Activated CD8-positive, alpha-beta memory T cell treated with anti-CD3 and anti-CD28 coated beads for 48 hours (primary cell): ENCODE results near the gene AQP11.
"Not testable (repeated sequence)": the region's sequence is repeated elsewhere in the genome, so short reads cannot be mapped to it uniquely, and the experiment has no call there.

Source experiments
- DNase-seq, 3 experiments: peaks; one replicate each; pipeline ENCODE4 v3.0.0-alpha.2; 2020; ENCODE audit warnings: low read depth in 2 of 3, low spot score in 2 of 3

AQP11 gene

GRCh38 chr11:77589521-77590193 lies at the start of gene AQP11:
AQP11 (plus strand) TSS chr11:77589953; CDS start chr11:77589993, 40 bp downstream.
- peak; percentile 39 to 41 (median 41) for DNase-seq

GRCh38 chr11:77542296-77542695 lies 47.5 kb upstream of the AQP11 start:
- DNase-seq = no peak

GRCh38 chr11:77547047-77547836 lies 42.5 kb upstream of the AQP11 start:
- no peak for DNase-seq

- no peak for DNase-seq
Observed at GRCh38 chr11:77547863-77548551, 41.7 kb upstream of the AQP11 start.

- no peak for DNase-seq
Observed at GRCh38 chr11:77548552-77549445, 41.0 kb upstream of the AQP11 start.

- not testable (repeated sequence) for DNase-seq
Observed at GRCh38 chr11:77551426-77551825, 38.3 kb upstream of the AQP11 start.

- no peak for DNase-seq
Observed at GRCh38 chr11:77557553-77557952, 32.2 kb upstream of the AQP11 start.

GRCh38 chr11:77558380-77558779 lies 31.4 kb upstream of the AQP11 start:
- DNase-seq = no peak

- no peak for DNase-seq
Observed at GRCh38 chr11:77559686-77560401, 29.9 kb upstream of the AQP11 start.

GRCh38 chr11:77560605-77561004 lies 29.1 kb upstream of the AQP11 start:
- DNase-seq = no peak

- no peak for DNase-seq
Observed at GRCh38 chr11:77561257-77561656, 28.5 kb upstream of the AQP11 start.

GRCh38 chr11:77568306-77568705 lies 21.4 kb upstream of the AQP11 start:
- DNase-seq = no peak

GRCh38 chr11:77568916-77569675 lies 20.7 kb upstream of the AQP11 start:
- no peak for DNase-seq

- no peak for DNase-seq
Observed at GRCh38 chr11:77569676-77570070, 20.1 kb upstream of the AQP11 start.

- DNase-seq = not testable (repeated sequence)
Observed at GRCh38 chr11:77570896-77571295, 18.9 kb upstream of the AQP11 start.

- not testable (repeated sequence) for DNase-seq
Observed at GRCh38 chr11:77575428-77575827, 14.3 kb upstream of the AQP11 start.

- DNase-seq = no peak
Observed at GRCh38 chr11:77580712-77581337, 8.9 kb upstream of the AQP11 start.

GRCh38 chr11:77589181-77589520 lies 602 bp upstream of the AQP11 start:
- DNase-seq = no peak

GRCh38 chr11:77590194-77590782 lies 535 bp downstream of the AQP11 start:
- DNase-seq = no peak
